Measurements from ENCODE around the gene HOXD3. TPM values are rescaled to one million over a fixed set of nuclear protein-coding genes. Genes with fewer than 3 reads are reported as not detected.

The HOXD3 gene
- total RNA-seq, 3 donors from 2014 or later (not counting 1 experiment from before 2014, with no cell fraction given), result not detected

DNA sequence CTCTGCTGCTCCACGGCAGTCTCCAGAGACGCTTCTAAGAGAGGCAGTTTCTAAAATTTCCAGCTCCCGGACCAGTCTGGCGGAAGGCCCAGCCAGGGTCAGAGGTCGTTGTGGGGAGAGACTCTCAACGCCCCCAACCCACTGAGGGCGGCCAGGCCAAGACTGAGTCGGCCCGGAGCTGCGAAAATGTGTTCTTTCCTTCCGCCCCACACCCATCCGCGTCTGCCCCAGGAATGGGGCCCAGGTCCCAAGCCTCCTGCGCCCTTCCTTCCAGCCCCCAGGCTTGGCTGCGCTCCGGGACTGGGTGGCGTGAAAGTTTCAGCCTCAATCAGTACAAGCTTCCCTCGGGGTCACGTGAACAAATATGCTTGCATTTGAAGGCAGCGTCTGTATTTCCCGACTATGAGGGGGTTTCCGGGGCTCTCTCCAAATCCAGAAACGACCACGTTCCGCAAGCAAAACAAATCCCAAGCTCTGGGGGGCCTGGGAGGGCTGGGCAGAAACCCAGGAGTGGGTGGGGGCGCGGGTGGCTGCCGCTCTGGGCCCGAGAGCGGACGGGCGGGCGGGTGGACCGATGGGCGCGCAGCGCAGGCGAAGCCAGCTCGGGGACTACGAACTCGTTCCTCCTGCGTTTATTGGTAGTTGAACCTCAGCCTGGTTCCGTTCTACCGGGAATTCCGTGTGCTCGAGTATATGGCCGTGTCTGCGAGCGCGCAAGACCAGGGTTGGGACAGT is 3.3 kb downstream of the HOXD3 start:
- intact Hi-C loops (cut with micrococcal nuclease), result no loop called here
- peaks cover 0 to 13% of the 10 kb centered on the region in 2 donors for H3K4me1 Mint-ChIP-seq
- no peaks in the 10 kb centered on the region for H3K4me1 ChIP-seq (ENCODE audit: control insufficient read depth, insufficient read depth, low read length)
- no peak overlapping the region for H3K4me3 Mint-ChIP-seq
- DNase-seq (no peak), ATAC-seq (no peak)
- no peak overlapping the region for H3K27ac Mint-ChIP-seq
- TF ChIP-seq, protein P1, sequence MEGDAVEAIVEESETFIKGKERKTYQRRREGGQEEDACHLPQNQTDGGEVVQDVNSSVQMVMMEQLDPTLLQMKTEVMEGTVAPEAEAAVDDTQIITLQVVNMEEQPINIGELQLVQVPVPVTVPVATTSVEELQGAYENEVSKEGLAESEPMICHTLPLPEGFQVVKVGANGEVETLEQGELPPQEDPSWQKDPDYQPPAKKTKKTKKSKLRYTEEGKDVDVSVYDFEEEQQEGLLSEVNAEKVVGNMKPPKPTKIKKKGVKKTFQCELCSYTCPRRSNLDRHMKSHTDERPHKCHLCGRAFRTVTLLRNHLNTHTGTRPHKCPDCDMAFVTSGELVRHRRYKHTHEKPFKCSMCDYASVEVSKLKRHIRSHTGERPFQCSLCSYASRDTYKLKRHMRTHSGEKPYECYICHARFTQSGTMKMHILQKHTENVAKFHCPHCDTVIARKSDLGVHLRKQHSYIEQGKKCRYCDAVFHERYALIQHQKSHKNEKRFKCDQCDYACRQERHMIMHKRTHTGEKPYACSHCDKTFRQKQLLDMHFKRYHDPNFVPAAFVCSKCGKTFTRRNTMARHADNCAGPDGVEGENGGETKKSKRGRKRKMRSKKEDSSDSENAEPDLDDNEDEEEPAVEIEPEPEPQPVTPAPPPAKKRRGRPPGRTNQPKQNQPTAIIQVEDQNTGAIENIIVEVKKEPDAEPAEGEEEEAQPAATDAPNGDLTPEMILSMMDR (IDR thresholded peaks at IDR 0.05), result no peak
- no peak overlapping the region for H3K4me3 ChIP-seq (ENCODE audit: low read length)
- no peak overlapping the region for H3K27ac ChIP-seq (ENCODE audit: low read length)
- peaks cover 6% of the 10 kb centered on the region for H3K9me3 ChIP-seq (ENCODE audit: control insufficient read depth, insufficient read depth, low read length)
- H3K36me3 Mint-ChIP-seq, result peaks cover 8% of the 10 kb centered on the region
- peaks cover 0 to 2% of the 10 kb centered on the region in 2 donors for H3K9me3 Mint-ChIP-seq
- peaks cover 61 to 66% of the 10 kb centered on the region in 2 donors for H3K27me3 Mint-ChIP-seq (ENCODE audit: low read depth in 2 of 2)
- 11% methylated on average over 50 of the region's 50 CpGs for WGBS (ENCODE audit: insufficient coverage)
- peaks cover 67% of the 10 kb centered on the region for H3K27me3 ChIP-seq (ENCODE audit: control insufficient read depth, insufficient read depth, low read length)
- H3K36me3 ChIP-seq (ENCODE audit: control insufficient read depth, insufficient read depth, low read length), result no peaks in the 10 kb centered on the region

- Mint-ChIP-seq H3K4me1 (peaks cover 0 to 13% of the 10 kb centered on the region in 2 donors), H3K4me3 (no peak overlapping the region), H3K27ac (no peak overlapping the region), H3K27me3 (ENCODE audit: low read depth in 2 of 2) (peaks cover 61 to 68% of the 10 kb centered on the region in 2 donors), H3K36me3 (peaks cover 8% of the 10 kb centered on the region), H3K9me3 (peaks cover 0 to 2% of the 10 kb centered on the region in 2 donors)
- H3K4me3 ChIP-seq (ENCODE audit: low read length), result no peak overlapping the region
- peaks cover 66% of the 10 kb centered on the region for H3K27me3 ChIP-seq (ENCODE audit: control insufficient read depth, insufficient read depth, low read length)
- H3K36me3 ChIP-seq (ENCODE audit: control insufficient read depth, insufficient read depth, low read length), result no peaks in the 10 kb centered on the region
- intact Hi-C loops (cut with micrococcal nuclease), result no loop called here
- H3K27ac ChIP-seq (ENCODE audit: low read length), result no peak overlapping the region
- 18% methylated on average over 21 of the region's 22 CpGs for WGBS (ENCODE audit: insufficient coverage)
- TF ChIP-seq, protein P1 (IDR thresholded peaks at IDR 0.05), result no peak
- ATAC-seq, result no peak
- no peaks in the 10 kb centered on the region for H3K4me1 ChIP-seq (ENCODE audit: control insufficient read depth, insufficient read depth, low read length)
- H3K9me3 ChIP-seq (ENCODE audit: control insufficient read depth, insufficient read depth, low read length), result peaks cover 7% of the 10 kb centered on the region
- DNase-seq, result no peak
These were observed 4.1 kb downstream of the HOXD3 start for GRCh38 chr2:176160986-176161824.

GRCh38 chr2:176161825-176162626 is 4.9 kb downstream of the HOXD3 start:
- Mint-ChIP-seq H3K9me3 (peaks cover 0 to 2% of the 10 kb centered on the region in 2 donors), H3K27me3 (ENCODE audit: low read depth in 2 of 2) (peaks cover 68 to 69% of the 10 kb centered on the region in 2 donors), H3K36me3 (peaks cover 14% of the 10 kb centered on the region), H3K4me3 (no peak overlapping the region), H3K4me1 (peaks cover 0 to 13% of the 10 kb centered on the region in 2 donors), H3K27ac (no peak overlapping the region)
- ATAC-seq (no peak), DNase-seq (no peak)
- Histone ChIP-seq H3K27ac (ENCODE audit: low read length) (no peak overlapping the region), H3K27me3 (ENCODE audit: control insufficient read depth, insufficient read depth, low read length) (peaks cover 64% of the 10 kb centered on the region), H3K4me1 (ENCODE audit: control insufficient read depth, insufficient read depth, low read length) (no peaks in the 10 kb centered on the region), H3K36me3 (ENCODE audit: control insufficient read depth, insufficient read depth, low read length) (no peaks in the 10 kb centered on the region), H3K9me3 (ENCODE audit: control insufficient read depth, insufficient read depth, low read length) (peaks cover 7% of the 10 kb centered on the region), H3K4me3 (ENCODE audit: low read length) (no peak overlapping the region)
- TF ChIP-seq, protein P1 (IDR thresholded peaks at IDR 0.05), result no peak
- WGBS (ENCODE audit: insufficient coverage), result 9% methylated on average over 21 of the region's 22 CpGs
- intact Hi-C loops (cut with micrococcal nuclease), result no loop called here
